T-helper 2 cell (primary cell): Measurements from ENCODE around the gene KCNN3.
A peak's percentile ranks its signal among the peaks of the same experiment; 100 is the strongest.

Experiments used
- DNase-seq, 5 experiments: peaks; one replicate each; pipeline versions ENCODE4 v3.0.0 to v3.0.0-alpha.2; 2012 to 2022

The KCNN3 gene

DNA sequence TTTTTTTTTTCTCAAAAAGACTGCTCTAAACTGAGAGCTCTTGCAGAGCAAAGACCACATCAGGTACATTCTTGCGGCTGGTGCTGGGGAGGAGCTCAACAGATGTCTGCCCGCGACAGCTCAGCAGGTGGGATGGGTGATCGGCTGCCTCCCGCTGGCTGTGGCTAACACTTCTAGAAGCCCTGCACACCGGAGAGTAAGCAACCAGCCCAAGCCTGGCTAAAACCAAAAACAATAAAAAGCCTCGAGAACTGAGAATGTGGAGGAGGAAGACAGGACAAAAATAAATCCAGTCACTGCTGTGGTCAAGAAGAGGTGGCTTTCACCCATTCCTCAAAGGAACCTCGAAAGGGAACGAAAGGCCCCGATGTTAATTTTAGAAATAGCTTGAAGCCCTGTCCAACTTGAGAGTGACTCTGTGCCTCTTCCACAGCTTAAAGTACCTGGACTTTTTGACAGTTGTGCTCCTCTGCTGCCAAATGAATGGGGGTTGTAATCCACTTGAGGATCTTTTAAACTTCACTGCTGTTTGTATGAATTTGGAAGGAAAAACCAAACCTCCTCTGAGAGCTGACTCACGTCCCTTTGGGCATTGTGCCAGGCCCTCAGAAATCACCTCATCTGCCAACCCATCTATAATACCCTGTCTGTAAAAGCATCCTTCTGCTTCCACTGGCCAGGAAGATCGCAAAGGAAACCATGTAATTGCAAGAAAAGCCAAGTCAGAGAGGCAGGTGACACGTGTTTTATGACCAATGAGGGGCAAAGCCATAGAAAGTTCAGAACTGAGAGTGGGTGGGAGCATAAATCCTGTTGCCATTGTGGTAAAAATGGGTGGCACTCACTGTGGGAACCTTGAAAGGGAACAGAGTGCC, 78.6 kb downstream of the KCNN3 start:
- peak; percentile 28 to 93 (median 61) for DNase-seq

DNA sequence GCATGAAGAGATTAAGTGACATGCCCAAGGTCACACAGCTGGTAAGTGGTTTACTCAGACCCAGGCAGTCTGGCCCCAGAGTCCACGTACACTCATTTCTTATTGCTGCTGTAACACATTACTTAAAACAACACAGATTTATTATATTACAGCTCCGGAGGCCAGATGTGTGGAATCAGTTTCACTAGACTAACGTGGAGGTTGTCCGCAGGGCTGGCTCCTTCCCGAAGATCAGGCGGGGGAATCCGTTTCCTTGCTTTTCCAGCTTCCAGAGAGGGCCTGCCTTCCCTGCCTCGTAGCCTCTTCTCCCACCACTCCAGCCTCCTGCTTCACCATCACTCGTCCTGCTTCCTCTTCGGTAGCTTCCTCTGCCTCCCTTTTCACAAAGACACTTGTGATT, 81.2 kb downstream of the KCNN3 start:
- DNase-seq = no peak

DNA sequence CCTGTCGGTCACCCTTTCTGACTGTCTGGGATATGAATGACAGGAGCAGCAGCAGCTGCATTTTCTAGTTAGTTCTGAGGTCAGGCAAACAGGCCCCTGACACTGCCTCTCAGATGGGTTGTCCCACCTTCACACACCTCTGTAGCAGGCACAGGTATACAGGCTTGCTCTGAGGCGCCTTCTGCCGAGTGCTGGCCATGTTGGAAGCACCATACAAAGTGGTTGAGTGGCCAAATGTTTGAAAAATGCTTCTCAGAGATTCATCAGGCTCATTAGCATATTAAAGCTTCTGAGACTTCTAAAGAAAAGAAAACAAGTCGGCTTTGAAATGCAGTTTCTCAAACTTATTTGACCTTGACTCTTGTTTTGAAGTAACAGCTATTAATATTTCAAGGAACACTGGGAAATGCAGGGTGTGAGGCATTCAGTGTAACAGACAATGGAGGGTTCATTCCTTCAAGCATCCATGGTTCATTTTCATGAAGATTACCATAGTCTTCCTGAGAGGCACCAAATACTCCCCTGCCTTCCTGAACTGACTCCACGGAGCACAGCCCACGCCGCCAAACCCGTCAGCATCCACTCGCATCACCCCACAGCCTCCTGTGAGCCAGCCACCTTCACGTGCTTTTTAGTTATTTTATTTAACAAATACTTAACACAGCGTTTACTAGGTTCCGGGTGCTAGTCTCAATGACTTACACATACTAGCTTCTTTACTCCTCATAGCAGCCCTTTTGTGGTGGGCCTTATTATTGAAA, 81.8 kb downstream of the KCNN3 start:
- no peak for DNase-seq

DNA sequence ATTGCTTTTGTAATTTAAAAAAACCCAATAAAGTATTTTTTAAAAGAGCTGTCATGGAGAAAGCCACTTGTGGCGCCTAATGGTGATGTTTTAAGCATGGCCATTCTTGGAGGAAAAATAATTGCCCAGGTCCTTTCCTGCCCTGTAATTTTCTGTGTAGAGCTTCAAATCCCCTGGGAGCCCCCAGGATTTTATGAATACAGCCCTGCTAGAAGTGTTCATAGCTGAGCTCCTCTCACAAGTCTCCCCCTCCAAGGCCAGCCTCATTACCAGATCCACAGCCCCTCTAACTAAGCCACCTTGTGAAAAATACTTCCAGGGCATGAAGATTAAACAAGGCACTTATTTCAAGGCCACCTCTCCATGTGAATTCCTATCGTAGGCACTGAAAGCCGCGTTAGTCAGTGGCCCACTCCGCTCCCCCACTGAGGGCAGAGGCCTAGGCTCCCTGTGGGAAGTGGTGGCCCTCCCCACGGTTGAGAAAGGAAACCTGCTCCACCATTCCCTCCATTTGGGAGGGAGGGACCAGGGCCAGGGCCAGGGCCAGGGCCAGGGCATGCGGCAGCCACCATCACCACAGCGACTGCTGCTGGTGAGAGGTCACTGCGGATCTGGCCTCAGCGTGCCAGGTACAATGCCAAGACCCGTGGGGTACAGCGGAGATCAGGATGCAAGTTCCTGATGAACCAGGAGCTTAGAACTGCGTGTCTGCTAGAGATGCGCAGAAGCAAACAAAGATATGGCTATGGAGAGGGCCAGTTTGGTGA, 83.1 kb downstream of the KCNN3 start:
- DNase-seq = no peak

DNA sequence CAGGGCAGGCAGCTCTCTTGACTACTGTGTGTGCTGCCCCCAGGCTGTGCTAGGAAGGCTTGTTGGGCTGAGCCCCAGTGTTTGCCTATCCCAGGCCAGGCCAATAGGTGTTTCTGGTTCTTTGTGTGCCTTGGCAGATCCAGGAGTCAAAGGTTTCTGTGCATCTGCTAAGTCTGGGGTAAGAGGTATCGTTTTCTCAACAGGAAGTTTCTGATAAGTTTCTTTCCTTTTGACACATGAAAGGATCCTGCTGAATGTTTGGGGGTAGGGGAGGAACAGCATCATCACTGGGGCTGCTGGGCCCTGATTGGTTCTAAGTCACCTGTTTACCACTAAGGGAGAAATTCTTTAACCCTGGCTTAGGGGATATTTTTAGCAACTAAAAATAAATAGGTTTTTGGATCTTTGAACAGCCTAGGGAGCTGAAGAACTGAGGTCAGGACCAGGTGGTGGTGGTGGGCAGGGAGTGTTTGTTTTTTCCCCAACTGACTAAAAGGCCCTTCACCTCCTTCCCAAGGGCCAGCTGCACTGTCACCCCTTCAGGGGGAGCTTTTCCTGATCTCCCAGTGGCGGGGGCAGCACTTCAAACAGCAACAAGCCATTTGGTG, 85.1 kb downstream of the KCNN3 start:
- DNase-seq = peak in 3 of 5 experiments; percentile 15 to 87 (median 37)

- no peak for DNase-seq
These were observed 85.7 kb downstream of the KCNN3 start for GRCh38 chr1:154784416-154784815.

DNA sequence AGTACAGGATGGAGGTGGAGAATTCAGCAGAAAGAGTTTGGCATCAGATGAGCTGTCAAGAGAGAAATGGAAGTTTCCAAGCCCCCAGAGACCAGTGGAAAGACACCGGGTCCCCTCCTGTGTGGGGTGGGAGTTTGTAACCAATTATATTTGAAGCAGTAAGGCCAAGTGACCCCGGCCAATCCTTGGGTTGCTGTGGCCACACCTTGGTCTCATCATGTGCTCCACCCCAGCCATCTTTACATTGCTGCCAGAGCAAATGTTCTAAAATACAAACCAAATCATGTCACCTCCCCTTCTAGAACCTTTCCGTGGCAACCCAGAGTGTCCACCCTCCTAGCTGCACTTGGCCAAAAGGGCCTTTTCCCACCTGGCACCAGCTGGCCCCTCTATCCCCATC, 86.1 kb downstream of the KCNN3 start:
- DNase-seq = no peak

DNA sequence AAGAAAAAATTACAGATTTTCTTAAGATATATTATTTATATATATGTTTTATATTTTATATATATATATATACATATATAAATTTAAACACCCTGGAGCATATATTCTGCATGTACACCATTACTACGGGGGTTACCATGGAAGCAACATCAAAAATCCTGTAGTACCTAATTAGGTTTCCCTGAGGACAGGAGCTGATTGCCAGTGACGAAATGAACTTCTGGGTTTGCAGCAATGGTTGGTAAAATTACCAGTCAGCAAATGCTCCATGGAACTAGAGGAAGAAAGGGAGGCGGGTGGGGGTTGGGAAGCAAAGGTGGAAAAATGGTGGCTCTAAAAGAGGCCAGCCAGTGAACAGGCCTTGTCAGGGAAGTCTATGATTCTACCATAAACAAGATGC, 89.5 kb downstream of the KCNN3 start:
- DNase-seq = no peak

DNA sequence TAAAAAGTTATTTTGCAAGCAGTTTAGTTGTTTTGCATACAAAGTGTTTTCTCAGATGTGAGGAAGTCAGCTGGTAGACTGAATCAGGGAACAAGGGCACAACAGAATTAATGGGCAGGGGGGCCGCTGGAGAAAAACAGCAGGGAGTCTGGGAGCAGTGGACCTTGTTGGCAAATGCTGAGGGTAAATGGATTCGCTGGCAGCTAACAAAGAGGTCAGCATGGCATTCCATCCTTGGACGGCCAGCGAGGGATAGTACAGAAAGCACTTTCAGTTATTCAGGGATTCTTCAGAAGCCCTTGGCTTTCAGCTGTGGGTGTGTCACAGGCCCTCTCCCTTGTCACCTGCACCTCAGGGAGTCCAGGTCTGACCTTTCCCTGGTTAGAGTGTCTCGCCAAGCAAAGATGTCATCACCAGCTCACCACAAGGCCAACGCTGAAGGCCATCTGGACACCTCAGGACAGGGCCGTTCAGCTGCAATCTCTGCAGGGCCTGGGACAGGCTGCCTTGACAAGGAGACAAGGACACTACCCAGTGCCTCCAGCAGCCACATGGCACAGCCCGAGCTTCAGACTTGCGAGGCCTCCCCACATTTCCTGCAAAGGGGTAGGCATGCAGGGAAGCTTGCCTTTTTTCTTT, 90.4 kb downstream of the KCNN3 start:
- no peak for DNase-seq

DNA sequence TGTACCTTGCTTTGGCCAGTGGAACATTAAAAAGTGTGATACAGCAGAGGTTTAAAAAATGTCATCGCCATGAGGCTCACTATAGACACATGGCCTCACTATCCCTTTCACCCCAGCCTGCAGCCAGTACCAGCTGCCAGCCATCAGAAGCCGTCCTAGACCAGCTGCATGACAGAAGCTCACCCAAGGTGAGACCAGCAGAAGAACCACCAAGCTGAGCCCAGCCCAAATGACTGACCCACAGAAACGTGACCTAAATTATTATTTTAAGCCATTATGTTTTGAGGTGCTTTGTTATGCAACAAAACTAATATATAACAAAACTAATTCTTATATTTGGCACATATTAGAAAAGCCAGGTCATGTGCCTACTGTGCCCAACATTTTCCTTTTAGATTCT, 91.1 kb downstream of the KCNN3 start:
- no peak for DNase-seq

- no peak for DNase-seq
These were observed 91.8 kb downstream of the KCNN3 start for GRCh38 chr1:154778275-154778674.

GRCh38 chr1:154777781-154778180, 92.3 kb downstream of the KCNN3 start:
- no peak for DNase-seq

DNA sequence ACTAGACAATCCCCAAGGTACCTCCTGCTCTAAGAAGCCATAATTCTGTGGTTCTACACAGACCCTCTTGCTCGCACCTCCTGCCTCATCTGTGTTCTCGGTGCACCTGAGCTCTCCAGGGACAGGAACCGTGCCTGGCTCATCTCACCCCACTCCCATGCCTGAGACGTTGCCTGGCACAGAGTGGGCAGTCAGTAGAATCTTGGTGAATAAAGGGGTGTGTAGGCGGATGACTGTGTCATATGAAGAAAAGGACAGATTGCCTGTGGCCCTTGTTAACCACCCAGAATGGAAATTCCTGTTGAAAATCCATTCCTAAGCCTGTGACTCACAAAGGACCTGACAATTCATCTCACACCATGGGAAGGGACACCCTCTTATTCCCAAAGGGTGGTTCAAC, 92.9 kb downstream of the KCNN3 start:
- DNase-seq = no peak

GRCh38 chr1:154775621-154776605, 94.2 kb downstream of the KCNN3 start:
- DNase-seq = no peak

GRCh38 chr1:154774175-154774855, 95.8 kb downstream of the KCNN3 start:
- no peak for DNase-seq

DNA sequence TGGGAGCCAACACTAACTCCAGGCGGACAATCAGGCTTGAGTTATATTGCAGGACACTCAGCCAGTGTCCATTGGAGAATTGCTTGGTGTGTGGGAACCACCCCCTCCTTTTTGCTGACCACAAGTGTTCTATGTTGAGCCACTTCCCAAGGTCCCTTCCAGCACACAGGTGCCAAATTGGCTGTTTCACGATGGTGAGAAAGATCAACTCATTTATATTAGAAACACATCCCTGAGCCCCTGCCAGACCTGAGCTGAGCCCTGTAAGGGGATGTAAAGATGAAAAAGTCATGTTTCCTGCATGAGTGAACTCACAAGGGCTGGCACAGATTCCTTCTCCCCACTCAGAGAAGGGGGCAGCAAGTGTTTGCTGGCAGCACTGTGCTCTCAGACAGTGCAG, 96.5 kb downstream of the KCNN3 start:
- DNase-seq = no peak

- DNase-seq = no peak
These were observed 97.2 kb downstream of the KCNN3 start for GRCh38 chr1:154772606-154773506.

- no peak for DNase-seq
These were observed 98.0 kb downstream of the KCNN3 start for GRCh38 chr1:154772056-154772455.

DNA sequence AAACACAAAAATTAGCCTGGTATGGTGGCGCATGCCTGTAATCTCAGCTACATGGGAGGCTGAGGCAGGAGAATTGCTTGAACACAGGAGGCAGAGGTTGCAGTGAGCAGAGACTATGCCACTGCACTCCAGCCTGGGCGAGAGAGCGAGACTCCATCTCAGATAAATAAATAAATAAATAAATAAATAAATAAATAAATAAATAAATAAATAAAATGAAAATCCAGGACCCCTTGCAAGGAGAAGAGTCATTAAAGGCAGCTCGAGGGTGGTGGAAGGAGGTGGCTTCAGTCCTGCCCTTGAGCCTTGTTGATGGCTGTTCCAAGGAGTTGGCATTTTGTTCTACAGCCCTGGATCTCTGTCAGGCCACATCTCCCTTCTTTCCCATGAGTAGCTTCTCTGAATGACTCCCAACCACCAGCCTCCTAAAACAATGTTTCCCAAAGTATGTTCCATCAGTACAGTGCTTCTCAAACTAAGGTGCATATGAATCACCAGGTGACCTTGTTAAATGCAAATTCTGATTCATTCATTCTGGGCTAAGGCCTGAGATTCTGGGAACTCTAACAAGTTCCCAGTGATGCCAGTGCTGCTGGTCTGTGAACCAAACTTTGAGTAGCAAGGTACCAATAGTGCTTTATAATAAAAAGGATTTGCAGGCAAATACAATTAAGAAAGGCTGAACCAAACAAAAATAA, 99.0 kb downstream of the KCNN3 start:
- DNase-seq = no peak
